Measurements from ENCODE around the gene CLIC3. TPM values are rescaled to one million over a fixed set of nuclear protein-coding genes. Genes with fewer than 3 reads are reported as not detected.

Gene CLIC3
- total RNA-seq, 2 donors from 2014 or later = 4.3 to 38.2 TPM

Other genes with a start within 250 kb of the CLIC3 start
- not detected for gene LCN6, start 248.0 kb downstream of the CLIC3 start, total RNA-seq
- gene LCN8, start 238.3 kb downstream of the CLIC3 start, total RNA-seq = not detected
- not detected for gene LCN15, start 232.1 kb downstream of the CLIC3 start, total RNA-seq
- 10 to 100 TPM; 31.9 to 50.5 TPM for gene TMEM141, start 205.2 kb downstream of the CLIC3 start, total RNA-seq
- gene CCDC183, start 200.2 kb downstream of the CLIC3 start, total RNA-seq = under 1 TPM; 0.38 to 0.45 TPM
- 100 to 1,000 TPM in 1 of 2 donors, 10 to 100 TPM in 1; 74.1 to 151 TPM for gene RABL6, start 188.6 kb downstream of the CLIC3 start, total RNA-seq
- gene AJM1, start 154.1 kb downstream of the CLIC3 start, total RNA-seq = 10 to 100 TPM in 1 of 2 donors, 1 to 10 TPM in 1; 7.8 to 11.2 TPM
- 100 to 1,000 TPM in 1 of 2 donors, 10 to 100 TPM in 1; 71.5 to 108 TPM for gene PHPT1, start 147.2 kb downstream of the CLIC3 start, total RNA-seq
- gene MAMDC4, start 144.2 kb downstream of the CLIC3 start, total RNA-seq = 10 to 100 TPM; 16.0 to 17.2 TPM
- 100 to 1,000 TPM; 299 to 453 TPM for gene EDF1, start 130.3 kb downstream of the CLIC3 start, total RNA-seq
- 100 to 1,000 TPM in 1 of 2 donors, 10 to 100 TPM in 1; 55.7 to 107 TPM for gene TRAF2, start 110.1 kb downstream of the CLIC3 start, total RNA-seq
- 100 to 1,000 TPM; 102 to 155 TPM for gene FBXW5, start 51.8 kb downstream of the CLIC3 start, total RNA-seq
- 1 to 10 TPM; 2.4 to 2.5 TPM for gene C8G, start 51.3 kb downstream of the CLIC3 start, total RNA-seq
- 1 to 10 TPM; 2.0 to 2.2 TPM for gene LCN12, start 44.3 kb downstream of the CLIC3 start, total RNA-seq
- gene PTGDS, start 19.1 kb downstream of the CLIC3 start, total RNA-seq = 1 to 10 TPM; 1.7 to 4.4 TPM
- under 1 TPM in 1 of 2 donors, not detected in 1; 0.21 TPM for gene LCNL1, start 13.6 kb downstream of the CLIC3 start, total RNA-seq
- 100 to 1,000 TPM in 1 of 2 donors, 10 to 100 TPM in 1; 64.0 to 118 TPM for gene PAXX, start 4.1 kb downstream of the CLIC3 start, total RNA-seq
- 100 to 1,000 TPM in 1 of 2 donors, 10 to 100 TPM in 1; 77.6 to 109 TPM for gene ABCA2, start 31.7 kb upstream of the CLIC3 start, total RNA-seq
- gene FUT7, start 35.5 kb upstream of the CLIC3 start, total RNA-seq = 10 to 100 TPM; 10.0 to 17.8 TPM
- gene NPDC1, start 49.6 kb upstream of the CLIC3 start, total RNA-seq = 10 to 100 TPM; 11.2 to 41.7 TPM
- not detected for gene ENTPD2, start 57.5 kb upstream of the CLIC3 start, total RNA-seq
- gene SAPCD2, start 74.0 kb upstream of the CLIC3 start, total RNA-seq = 10 to 100 TPM in 1 of 2 donors, 1 to 10 TPM in 1; 9.5 to 20.8 TPM
- 10 to 100 TPM; 19.9 to 22.0 TPM for gene UAP1L1, start 80.9 kb upstream of the CLIC3 start, total RNA-seq
- gene MAN1B1, start 90.4 kb upstream of the CLIC3 start, total RNA-seq = 10 to 100 TPM; 34.1 to 55.8 TPM
- gene DPP7, start 118.2 kb upstream of the CLIC3 start, total RNA-seq = 100 to 1,000 TPM; 188 to 310 TPM
- gene GRIN1, start 142.6 kb upstream of the CLIC3 start, total RNA-seq = under 1 TPM in 1 of 2 donors, not detected in 1; 0.11 TPM
- not detected for gene LRRC26, start 173.5 kb upstream of the CLIC3 start, total RNA-seq
- gene TMEM210, start 175.5 kb upstream of the CLIC3 start, total RNA-seq = not detected
- 10 to 100 TPM; 75.5 to 98.1 TPM for gene ANAPC2, start 192.0 kb upstream of the CLIC3 start, total RNA-seq
- 10 to 100 TPM; 78.3 to 91.4 TPM for gene SSNA1, start 192.1 kb upstream of the CLIC3 start, total RNA-seq
- gene TPRN, start 204.2 kb upstream of the CLIC3 start, total RNA-seq = 10 to 100 TPM in 1 of 2 donors, 1 to 10 TPM in 1; 9.0 to 19.1 TPM
- 10 to 100 TPM; 25.0 to 43.9 TPM for gene TMEM203, start 209.1 kb upstream of the CLIC3 start, total RNA-seq
- gene NDOR1, start 209.1 kb upstream of the CLIC3 start, total RNA-seq = 10 to 100 TPM; 33.0 to 81.9 TPM
- gene RNF208, start 225.7 kb upstream of the CLIC3 start, total RNA-seq = 1 to 10 TPM; 1.4 to 1.9 TPM
- under 1 TPM; 0.29 to 0.33 TPM for gene CYSRT1, start 228.6 kb upstream of the CLIC3 start, total RNA-seq
- not detected for gene RNF224, start 230.9 kb upstream of the CLIC3 start, total RNA-seq
- gene SLC34A3, start 234.3 kb upstream of the CLIC3 start, total RNA-seq = not detected
- 100 to 1,000 TPM; 332 to 432 TPM for gene TUBB4B, start 244.7 kb upstream of the CLIC3 start, total RNA-seq

Data from natural killer cell treated with Interleukin-12 subunit alpha and Interleukin-12 subunit beta and Interleukin-15 and Interleukin-18, amount 100 ng/mL, for 72 hours (primary cell).